Thyroid gland (tissue), 4 donors: Measurements from ENCODE around the gene OR2T8. TPM values are rescaled to one million over a fixed set of nuclear protein-coding genes. Genes with fewer than 3 reads are reported as not detected.

Experiments
- DNase-seq, 2 donors: peaks; one replicate each; pipeline ENCODE4 v3.0.0-alpha.2; 2019
- H3K27ac ChIP-seq, 3 donors: fragments of 200-600 bp; sonication (generic); 1 replicate in 2 of 3; 2 replicates in 1 of 3; pipeline ENCODE4 v1.5.1; 2016 to 2019; ENCODE audit warnings: mild to moderate bottlenecking in 1 of 3, moderate library complexity in 1 of 3
- H3K27me3 ChIP-seq: fragments of 200-600 bp; sonication (generic); one replicate; pipeline ENCODE4 v1.5.1; 2019
- H3K36me3 ChIP-seq, 2 donors: fragments of 200-600 bp; sonication (generic); one replicate each; pipeline ENCODE4 v1.5.1; 2016 to 2019
- H3K4me1 ChIP-seq, 2 donors: fragments of 200-600 bp; sonication (generic); one replicate each; pipeline ENCODE4 v1.5.1; 2017 to 2019
- H3K4me3 ChIP-seq, 3 donors: fragments of 200-600 bp; sonication (generic); replicated peaks in 1 of 3; 1 replicate in 2 of 3; 2 replicates in 1 of 3; pipeline ENCODE4 v1.5.1; 2016; ENCODE audit warnings: mild to moderate bottlenecking in 1 of 3
- H3K9me3 ChIP-seq: fragments of 200-600 bp; sonication (generic); one replicate; pipeline ENCODE4 v1.5.1; 2017
- POLR2A ChIP-seq, 2 donors: fragments of 450-650 bp; IDR thresholded peaks; one replicate each; pipeline ENCODE4 v1.6.1; 2017; ENCODE audit warnings: antibody characterized with exemption in 2 of 2, mild to moderate bottlenecking in 2 of 2, moderate library complexity in 1 of 2
- WGBS, 2 donors: methylation state at CpG; one replicate each; pipeline ENCODE4 v1.1.5; 2017; 5-methylcytosine and 5-hydroxymethylcytosine counted together
- intact Hi-C: fragments of 100-400 bp; cut with DNase I; formaldehyde crosslinking; loops from one replicate; pipeline ENCODE4 v1.15.1; 2023
- total RNA-seq, 4 donors: library from RNA; depleted of rRNA; stranded (reverse); fragments of >200 nt; gene quantifications; one replicate each; pipeline ENCODE4 v1.2.3, GENCODE V29; 2016
- TF ChIP-seq, protein P1 (sequence below), 6 experiments: fragments of 200-600 bp in 3 of 6; fragments of 450-650 bp in 3 of 6; sonication (generic) in 3 of 6; IDR thresholded peaks; one replicate each; pipeline ENCODE4 v1.5.1; 2016 to 2019; ENCODE audit warnings: antibody characterized with exemption in 6 of 6, mild to moderate bottlenecking in 2 of 6, inconsistent platforms in 1 of 6, moderate library complexity in 1 of 6

The OR2T8 gene
- total RNA-seq, 4 donors from 2014 or later = 0.54 to 1.7 (median 1.2) TPM; not detected in 1

- Histone ChIP-seq H3K27me3 (no peaks in the 10 kb centered on the region), H3K36me3 (no peaks in the 10 kb centered on the region), H3K4me1 (no peaks in the 10 kb centered on the region), H3K4me3 (no peak overlapping the region), H3K9me3 (no peaks in the 10 kb centered on the region), H3K27ac (no peak overlapping the region)
- DNase-seq = no peak
- no peak for TF ChIP-seq POLR2A (IDR thresholded peaks at IDR 0.05)
- TF ChIP-seq, protein P1, sequence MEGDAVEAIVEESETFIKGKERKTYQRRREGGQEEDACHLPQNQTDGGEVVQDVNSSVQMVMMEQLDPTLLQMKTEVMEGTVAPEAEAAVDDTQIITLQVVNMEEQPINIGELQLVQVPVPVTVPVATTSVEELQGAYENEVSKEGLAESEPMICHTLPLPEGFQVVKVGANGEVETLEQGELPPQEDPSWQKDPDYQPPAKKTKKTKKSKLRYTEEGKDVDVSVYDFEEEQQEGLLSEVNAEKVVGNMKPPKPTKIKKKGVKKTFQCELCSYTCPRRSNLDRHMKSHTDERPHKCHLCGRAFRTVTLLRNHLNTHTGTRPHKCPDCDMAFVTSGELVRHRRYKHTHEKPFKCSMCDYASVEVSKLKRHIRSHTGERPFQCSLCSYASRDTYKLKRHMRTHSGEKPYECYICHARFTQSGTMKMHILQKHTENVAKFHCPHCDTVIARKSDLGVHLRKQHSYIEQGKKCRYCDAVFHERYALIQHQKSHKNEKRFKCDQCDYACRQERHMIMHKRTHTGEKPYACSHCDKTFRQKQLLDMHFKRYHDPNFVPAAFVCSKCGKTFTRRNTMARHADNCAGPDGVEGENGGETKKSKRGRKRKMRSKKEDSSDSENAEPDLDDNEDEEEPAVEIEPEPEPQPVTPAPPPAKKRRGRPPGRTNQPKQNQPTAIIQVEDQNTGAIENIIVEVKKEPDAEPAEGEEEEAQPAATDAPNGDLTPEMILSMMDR (IDR thresholded peaks at IDR 0.05) = no peak
- intact Hi-C loops = no loop called here
- WGBS, 2 donors = 91 to 97% methylated on average over 13 to 14 of the region's 14 CpGs
Measured at GRCh38 chr1:247895976-247896375, 24.1 kb upstream of the OR2T8 start.

DNA sequence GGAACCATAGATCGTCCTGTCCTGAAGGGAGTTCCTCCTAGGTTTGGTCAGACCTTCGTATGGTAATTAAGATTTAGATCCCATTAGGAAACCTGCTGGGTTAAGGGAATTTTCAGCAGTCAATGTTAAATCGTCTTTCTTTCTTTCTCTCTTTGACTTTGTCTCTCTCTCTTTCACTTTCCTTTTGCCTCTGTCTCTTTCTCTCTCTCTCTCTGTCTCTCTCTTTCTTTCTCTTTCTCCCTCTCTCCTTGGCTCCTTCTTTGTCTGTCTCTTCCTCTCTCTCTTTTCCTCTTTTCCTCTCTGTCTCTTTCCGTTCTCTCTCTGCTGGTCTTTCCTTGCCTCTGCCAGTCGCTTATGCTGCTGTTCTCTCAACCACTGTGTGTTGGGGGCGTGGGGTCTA is 15.9 kb upstream of the OR2T8 start:
- intact Hi-C loops = no loop called here
- Histone ChIP-seq H3K9me3 (no peaks in the 10 kb centered on the region), H3K4me3 (no peak overlapping the region), H3K27ac (no peak overlapping the region), H3K36me3 (no peaks in the 10 kb centered on the region), H3K4me1 (no peaks in the 10 kb centered on the region), H3K27me3 (no peaks in the 10 kb centered on the region)
- 87 to 88% methylated on average over 6 of the region's 6 CpGs for WGBS, 2 donors
- TF ChIP-seq, protein P1 (IDR thresholded peaks at IDR 0.05) = no peak
- no peak for TF ChIP-seq POLR2A (IDR thresholded peaks at IDR 0.05)
- no peak for DNase-seq

DNA sequence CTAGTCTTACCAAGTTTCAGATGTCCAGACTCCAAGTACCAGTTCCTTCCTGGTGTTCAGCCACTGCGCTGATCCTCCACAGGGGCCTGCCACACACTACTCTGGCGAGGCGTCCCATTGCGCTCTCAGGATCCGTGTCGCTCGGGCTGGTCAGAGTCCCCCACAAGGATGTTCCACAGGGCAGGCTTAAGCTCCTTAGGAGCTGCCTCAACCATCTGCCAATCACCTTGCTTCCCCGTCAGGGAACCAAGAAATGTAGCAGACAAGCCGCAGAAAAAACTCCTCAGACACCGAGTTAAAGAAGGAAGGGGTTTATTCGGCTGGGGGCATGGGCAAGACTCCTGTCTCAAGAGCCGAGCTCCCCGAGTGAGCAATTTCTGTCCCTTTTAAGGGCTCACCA is 14.9 kb upstream of the OR2T8 start:
- intact Hi-C loops = no loop called here
- H3K27ac ChIP-seq = no peak overlapping the region
- no peaks in the 10 kb centered on the region for H3K36me3 ChIP-seq
- 91% methylated on average over 9 to 13 of the region's 13 CpGs for WGBS, 2 donors
- no peak overlapping the region for H3K4me3 ChIP-seq
- no peaks in the 10 kb centered on the region for H3K27me3 ChIP-seq
- no peak for DNase-seq
- no peaks in the 10 kb centered on the region for H3K4me1 ChIP-seq
- TF ChIP-seq, protein P1 (IDR thresholded peaks at IDR 0.05) = no peak
- no peak for TF ChIP-seq POLR2A (IDR thresholded peaks at IDR 0.05)
- no peaks in the 10 kb centered on the region for H3K9me3 ChIP-seq

DNA sequence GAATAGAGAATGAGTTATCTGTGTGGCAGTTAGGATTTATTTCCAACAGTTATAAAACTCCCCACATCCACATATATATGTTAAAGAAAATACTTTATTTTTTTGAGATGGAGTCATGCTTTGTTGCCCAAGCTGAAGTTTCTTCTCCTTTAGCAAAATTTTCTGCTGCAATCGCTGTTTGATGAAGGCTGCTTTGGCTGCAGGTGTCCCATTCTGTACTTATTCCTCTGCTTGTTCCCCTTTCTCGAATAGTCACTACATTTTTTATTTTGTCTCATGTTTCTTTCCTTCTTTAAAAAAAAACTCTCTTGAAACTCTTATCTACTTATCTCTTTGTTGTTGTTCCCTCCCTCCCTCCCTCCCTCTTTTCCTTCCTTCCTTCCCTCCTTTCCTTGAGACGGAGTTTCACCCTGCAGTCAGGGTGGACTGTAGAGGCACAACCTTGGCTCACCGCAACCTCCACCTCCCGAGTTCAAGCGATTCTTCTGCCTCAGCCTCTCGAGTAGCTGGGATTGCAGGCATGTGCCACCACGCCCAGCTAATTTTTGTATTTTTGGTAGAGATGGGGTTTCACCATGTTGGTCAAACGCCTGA is 14.0 kb upstream of the OR2T8 start:
- TF ChIP-seq POLR2A (IDR thresholded peaks at IDR 0.05) = no peak
- TF ChIP-seq, protein P1 (IDR thresholded peaks at IDR 0.05) = no peak
- Histone ChIP-seq H3K27ac (no peak overlapping the region), H3K4me3 (no peak overlapping the region), H3K9me3 (no peaks in the 10 kb centered on the region), H3K27me3 (no peaks in the 10 kb centered on the region), H3K4me1 (no peaks in the 10 kb centered on the region), H3K36me3 (no peaks in the 10 kb centered on the region)
- intact Hi-C loops = no loop called here
- DNase-seq = no peak
- WGBS, 2 donors = 78 to 79% methylated on average over 9 of the region's 9 CpGs

DNA sequence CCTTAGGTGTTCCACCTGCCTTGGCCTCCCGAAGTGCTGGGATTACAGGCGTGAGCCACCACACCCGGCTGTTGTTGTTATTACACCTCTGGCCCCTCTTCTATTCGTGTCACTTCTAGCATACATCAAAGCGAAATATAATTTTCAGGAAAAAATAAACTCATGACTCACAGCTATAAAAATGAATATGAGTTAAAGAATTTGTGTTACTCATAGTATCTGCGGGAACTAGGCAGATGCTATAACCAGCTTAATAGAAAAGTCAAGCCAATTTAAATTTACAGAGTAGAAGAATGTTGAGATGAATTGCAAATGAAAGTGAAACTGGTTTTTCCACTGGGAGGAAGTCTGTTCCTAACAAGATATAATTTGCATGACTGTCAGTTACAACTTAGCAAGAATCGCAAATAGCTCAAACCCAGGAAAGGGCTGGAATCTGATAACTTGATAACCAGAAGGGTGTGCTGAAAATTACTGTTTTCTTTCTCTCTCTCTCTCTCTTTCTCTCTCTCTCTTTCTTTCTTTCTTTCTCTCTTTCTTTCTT is 13.5 kb upstream of the OR2T8 start:
- Histone ChIP-seq H3K27me3 (no peaks in the 10 kb centered on the region), H3K9me3 (no peaks in the 10 kb centered on the region), H3K27ac (no peak overlapping the region), H3K36me3 (no peaks in the 10 kb centered on the region), H3K4me3 (no peak overlapping the region), H3K4me1 (no peaks in the 10 kb centered on the region)
- no peak for DNase-seq
- intact Hi-C loops = no loop called here
- WGBS, 2 donors = 54 to 59% methylated on average over 7 of the region's 7 CpGs
- no peak for TF ChIP-seq POLR2A (IDR thresholded peaks at IDR 0.05)
- TF ChIP-seq, protein P1 (IDR thresholded peaks at IDR 0.05) = no peak
